HG03159 (cell line): ENCODE data around the gene CCDC88C.

Experiments
- ATAC-seq: cut with Tn5 transposase; IDR thresholded peaks from one replicate; pipeline ENCODE4 v1.9.1; 2021; ENCODE audit warnings: mild to moderate bottlenecking, moderate library complexity; ENCODE audit not compliant: unreplicated experiment

The CCDC88C gene

DNA sequence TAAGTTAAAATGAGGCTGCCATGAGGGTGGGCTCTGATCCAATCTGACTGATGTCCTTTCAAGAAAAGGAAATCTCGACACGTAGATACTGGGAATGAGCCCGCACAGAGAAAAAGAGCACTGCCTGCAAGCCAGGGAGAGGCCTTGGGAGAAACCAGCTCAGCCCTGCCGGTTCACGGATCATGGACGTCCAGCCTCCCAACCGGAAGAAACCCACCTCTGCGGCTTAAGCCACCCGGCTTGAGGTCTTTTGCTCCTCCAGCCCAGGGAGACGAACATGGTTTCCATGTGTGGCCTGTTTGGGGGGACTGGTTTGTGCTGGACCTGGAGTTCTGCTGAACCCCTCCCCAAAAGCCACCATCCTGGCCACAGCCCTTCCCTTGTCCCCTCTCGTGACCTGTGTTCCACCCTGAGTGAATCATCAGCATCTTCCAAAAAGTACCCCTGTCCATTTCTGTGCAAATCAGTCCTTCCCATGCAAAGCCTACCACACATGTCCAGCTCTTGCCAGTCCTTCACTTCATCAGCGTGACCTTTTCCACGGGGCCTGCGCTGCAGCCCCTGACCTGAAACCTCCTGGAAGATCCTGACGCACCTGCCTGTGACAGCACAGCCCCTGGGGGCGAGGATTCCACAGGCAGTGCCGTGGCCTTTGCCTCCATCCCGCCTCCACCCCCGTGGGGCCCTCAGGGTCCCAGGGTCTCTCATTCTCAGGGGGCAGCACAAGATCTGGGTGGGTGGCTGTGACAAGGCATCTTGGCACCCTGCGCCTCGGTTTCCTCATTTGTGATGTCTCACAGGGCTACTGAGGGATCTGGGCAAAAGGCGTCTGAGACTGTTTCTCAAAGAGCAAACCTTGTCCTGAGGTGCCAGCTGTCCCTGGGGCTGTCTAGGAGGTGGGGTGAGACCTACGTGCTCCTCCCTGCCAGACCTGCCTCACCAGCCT lies 121.5 kb downstream of the CCDC88C start:
- ATAC-seq, result no peak

DNA sequence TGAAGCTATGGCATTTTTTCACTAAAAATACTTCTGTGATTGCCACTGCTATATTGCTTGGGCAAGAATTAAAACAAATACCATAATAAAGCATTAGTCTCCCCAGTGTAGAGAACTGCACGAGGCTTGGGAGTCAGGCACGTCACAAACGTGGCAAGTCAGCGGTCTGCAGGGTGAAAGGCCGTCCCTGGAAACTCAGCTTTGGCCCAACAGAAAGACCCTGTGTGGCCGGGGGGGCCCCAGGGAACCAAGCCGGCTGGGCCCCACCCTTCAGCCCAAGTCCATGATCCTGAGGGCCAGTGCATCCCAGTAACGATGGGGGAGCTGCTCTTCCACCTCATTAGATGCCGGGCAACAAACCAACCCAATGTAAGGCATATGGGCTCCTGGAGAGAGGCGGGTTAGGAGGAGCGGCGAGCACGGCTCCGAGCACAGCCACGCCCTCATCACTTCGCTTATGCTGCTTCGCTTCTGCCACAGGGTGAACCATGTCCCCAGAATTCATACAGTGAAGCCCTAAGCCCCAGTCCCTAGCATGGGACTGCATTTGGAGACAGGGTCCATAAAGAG lies 122.3 kb downstream of the CCDC88C start:
- no peak for ATAC-seq

DNA sequence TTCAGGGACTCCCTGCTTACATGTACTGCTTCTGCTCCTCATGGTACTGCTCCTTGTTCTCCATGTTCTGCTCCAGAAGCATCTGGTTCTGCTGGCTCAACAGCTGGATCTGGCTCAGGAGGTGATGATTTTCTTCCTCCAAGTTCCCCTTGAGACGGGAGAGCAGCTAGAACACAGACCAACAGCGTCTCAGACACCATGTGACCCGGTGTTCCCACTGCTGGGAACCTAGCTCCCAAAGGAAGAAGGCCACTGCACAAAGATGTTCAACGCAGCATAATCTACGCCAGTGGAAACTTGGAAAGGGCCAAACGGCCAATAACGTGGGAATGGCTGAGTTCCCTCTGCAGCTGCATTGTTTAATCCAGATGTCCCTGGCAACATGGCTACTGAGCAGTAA lies 123.5 kb downstream of the CCDC88C start:
- ATAC-seq, result no peak

DNA sequence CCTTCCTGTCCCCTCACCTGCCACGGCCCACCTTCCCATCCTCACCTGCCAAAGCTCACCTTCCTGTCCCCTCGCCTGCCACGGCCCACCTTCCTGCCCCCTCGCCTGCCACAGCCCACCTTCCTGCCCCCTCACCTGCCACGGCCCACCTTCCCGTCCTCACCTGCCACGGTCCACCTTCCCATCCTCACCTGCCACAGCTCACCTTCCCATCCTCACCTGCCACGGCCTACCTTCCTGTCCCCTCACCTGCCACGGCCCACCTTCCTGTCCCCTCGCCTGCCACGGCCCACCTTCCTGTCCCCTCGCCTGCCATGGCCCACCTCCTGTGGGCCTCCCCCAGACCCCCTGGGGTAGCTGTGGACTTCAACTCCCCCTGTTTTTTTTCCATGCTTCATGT lies 124.3 kb downstream of the CCDC88C start:
- no peak for ATAC-seq

DNA sequence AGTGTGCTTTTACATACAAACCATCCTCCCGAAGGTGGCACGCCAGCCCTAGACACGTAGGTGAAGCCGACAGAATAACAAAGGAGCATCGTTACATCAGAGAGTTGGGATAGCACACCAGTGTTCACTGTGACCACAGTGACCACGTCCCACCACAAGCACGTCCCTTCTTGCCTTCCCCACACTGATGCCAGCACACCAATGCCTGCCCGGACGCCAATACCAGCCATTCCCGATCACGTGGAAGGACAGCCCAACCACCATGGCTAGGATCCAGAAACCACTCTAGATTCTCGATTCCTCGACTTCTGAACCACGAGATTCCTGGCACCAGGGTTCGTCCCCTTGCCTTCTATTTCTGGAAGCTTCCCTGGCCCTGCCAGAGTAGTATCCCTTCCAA lies 125.1 kb downstream of the CCDC88C start:
- no peak for ATAC-seq

DNA sequence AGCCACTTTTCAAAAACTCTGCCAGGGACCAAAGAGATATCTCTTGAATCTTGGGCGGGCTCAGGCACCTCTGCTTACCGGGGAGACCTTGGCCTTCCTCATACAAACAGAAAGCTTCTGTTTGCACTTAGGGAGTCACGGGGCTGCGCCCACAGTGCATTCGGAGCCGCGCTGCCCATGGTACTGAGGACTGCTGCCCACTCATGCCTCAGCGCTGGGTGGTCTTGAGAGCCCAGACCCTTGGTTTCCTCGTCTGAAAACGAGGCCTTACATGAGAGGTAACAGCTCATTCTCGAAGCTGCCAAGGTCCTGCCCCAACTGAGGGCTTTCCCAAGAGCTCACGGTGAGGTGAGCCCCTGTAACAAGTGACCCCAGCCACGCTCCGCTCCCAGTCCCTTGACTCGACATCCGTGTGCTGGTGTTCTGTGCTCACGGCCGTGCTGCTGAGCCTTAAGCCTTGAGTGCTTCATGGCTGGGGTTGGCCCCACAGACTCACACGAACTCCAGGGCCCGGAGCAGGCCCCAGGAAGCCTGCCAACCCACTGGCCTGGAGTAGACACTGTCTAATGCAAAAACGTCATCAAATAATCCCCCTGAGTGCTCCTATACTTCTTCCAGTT lies 125.7 kb downstream of the CCDC88C start:
- ATAC-seq, result no peak

DNA sequence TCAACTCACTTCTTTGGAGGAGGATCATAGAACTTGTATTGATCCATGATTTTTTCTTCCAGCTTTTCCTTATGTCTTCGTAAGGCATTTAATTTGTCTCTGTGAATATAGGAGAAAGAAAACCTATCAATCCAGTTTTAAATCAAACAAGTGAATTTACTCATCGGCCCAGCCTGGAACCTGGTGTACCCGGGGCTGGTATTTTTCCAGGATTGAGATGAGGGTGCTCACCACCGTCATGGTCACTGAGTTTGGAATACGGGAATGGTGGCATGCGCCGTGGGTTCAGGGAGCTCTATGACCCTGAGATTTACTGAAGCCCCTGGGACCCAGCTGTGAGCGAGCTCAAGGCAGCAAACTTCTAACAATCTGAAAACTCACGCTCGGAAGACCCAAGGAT lies 126.6 kb downstream of the CCDC88C start:
- no peak for ATAC-seq

DNA sequence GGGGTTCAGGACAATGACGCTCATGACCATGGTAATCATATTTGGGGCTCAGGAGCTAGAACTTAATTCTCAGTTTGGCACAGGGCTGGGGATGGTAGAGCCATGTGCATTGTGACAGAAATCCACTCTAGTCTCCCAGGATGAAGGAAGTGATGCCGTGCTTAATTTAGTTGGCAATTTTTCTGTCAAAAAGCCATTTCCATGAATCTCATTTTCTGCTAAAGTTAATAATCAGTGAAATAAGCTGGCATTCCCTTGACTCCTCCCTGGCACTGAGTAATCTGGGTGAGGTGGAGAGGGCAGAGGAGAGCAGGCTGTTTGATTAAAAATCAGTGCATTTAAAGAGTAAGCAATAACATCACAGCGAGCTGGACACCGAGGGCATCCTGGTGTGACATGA lies 128.2 kb downstream of the CCDC88C start:
- no peak for ATAC-seq

DNA sequence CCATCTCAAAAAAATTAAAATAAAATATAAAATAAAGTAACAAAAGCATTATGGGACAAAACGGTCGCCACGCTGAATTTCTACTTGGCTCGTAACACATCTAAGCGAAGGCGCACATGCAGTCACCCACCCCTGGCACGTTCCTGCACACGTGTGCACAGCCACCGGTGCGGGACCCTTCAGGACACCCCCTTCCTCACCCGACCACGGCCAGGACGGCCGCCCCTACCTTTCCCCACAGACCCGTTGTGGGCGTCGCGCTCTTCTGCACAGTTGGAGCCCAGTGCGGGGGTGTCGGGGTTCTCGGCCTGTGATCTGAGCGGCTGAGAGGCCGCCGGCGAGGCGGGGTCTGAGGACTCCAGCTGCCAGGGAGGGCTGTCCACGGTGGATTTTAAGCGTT lies 128.7 kb downstream of the CCDC88C start:
- no peak for ATAC-seq

DNA sequence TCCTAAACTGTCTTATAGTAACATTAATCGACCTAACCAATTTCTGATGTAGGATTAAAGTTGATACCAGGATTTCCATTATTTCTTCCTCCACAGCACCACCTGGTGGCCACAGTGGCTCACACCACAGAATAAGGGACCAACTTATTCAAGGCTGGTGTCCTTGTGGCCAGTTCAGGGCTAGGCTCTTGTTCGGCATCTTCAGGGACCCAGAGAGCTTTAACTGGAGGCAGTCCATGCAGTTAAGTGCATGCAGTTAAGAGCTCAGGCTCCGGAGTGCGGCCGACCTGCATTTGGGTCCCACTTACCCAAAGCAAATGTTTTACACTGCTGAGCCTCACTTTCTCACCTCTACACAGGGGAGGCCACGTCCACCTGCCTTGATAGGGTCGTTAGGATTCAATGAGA lies 131.1 kb downstream of the CCDC88C start:
- peak; percentile 63 for ATAC-seq

DNA sequence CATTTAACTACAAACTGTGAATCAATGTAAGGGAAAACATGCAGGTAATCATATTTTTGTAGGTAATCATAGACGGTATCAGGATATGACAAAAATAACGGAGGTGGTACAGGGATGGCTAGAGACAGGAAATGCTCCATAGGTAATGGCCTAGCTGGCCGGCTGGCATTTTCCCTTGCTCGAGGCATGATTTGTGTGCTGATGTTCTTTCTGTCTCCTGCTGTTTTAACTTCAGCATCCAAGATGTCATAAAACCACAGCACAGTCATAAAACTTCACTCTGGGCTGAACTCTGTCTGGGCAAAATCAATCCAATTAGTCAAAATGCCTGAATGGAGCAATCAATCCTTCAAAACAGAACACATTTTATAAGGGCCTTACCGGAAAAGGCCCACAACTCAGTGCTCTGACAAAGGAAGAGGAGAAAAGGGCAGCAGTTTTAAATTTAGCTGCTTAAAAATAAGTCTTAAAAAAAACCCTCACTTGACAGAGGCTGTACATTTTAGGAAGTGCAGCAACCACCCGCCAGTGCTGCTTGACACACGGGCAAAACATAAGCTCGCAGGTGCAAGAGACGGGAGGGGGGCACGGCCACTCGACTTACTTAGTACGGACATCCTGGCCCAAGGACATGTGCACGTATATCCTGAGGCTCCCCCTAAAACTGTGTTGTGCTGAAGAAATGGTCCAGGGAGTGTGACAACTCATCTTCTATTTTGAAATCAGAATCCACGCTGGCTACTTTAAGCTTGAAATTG lies 132.7 kb downstream of the CCDC88C start:
- no peak for ATAC-seq

DNA sequence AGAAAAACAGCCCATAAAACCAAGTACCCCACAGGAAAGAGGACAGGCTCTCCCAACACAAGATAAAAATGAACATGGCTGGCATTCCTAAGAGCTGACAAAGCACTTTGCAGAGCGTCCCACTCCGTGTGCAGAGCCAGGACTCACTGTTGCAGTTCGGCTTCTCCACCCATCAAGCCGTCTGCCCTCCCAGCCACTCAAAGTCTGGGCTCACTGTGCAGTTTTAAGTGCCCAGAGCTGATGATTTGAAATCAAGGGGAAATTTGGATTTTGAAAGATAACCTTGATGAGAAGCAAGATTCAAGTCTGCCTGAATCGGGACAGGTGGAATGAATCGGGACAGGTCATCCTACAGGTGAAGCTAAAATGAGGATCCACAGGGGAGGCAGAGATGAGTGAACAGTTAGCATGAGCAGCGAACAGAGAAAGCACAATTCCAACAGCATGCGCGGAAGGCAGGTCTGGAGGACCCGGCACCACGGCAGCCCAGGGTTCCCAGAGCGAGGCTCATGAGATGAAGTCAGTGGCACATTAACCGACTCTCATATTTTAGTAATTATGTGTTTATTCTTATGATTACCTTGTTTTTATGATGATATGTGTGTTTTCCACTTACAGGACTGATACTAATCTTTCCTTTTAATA lies 133.4 kb downstream of the CCDC88C start:
- no peak for ATAC-seq

DNA sequence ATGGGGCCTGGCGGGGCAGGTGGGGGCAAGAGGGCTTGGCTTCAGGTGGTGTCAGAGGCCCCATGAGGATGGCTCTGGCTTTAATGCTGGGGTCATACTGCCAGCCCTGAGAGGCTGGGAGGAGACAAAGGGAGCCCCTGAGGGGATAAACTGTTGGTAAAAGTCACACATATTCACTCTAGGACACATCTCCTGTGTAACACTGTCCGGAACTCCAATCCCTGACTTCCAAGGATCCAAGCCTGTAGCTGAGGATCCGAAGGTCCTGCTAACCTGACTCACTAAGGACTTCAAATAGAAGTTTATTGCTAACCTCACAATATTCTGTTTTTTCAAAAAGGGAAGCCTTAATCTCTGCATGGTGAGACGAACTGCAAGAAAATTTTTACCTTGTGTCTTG lies 134.0 kb downstream of the CCDC88C start:
- ATAC-seq, result no peak

DNA sequence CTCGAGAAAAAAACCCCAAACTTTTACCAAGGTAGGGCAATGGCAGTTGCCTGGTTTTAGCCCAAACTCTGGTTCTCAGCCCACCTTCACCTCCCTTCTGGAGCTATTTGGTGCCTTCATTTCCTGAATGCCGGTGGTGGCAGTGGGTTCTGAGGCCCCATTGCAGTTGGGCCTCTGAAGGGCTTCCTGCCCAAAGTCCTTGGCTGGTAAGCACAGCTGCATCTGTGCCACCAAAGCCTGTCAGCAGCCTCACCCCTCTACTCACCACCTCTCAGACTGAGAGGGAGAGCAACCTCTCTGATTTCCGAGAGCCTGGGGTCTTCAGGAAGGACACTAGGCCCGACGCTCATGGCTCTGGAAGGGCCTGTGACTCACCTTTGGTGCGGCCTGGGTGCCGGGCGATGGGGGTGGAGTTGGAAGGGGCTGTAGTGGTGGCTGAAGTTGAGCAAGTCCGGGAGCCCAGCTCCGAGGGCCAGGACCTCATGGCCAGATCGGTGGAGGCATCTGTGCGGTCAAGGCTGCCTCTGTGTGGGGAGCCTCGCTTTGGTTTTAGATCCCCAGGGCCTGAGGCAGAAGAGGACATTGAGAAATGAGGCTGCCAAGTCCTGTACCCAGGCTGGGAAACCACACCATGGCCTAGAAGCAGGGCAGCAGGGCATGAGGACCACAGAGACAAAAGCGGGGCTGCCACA lies 134.5 kb downstream of the CCDC88C start:
- no peak for ATAC-seq

DNA sequence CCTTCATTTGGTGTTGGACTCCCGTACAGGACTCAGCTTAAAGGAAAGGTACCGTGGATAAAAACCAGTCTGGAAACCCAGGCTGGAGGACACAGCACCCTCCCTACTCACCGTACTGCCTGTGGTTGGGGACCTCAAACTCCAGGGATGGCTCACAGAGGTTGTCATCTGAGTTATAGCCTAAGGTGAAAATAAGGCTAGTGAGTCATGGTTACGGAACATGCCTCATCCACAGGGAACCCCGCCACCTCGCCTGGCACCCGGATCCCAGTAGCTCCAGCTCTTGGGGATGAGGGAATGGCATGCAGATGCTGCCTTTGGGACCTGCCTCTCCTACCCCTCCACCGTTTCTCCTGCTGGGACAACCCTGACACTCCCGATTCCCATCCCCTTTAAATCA lies 136.3 kb downstream of the CCDC88C start:
- ATAC-seq, result no peak

DNA sequence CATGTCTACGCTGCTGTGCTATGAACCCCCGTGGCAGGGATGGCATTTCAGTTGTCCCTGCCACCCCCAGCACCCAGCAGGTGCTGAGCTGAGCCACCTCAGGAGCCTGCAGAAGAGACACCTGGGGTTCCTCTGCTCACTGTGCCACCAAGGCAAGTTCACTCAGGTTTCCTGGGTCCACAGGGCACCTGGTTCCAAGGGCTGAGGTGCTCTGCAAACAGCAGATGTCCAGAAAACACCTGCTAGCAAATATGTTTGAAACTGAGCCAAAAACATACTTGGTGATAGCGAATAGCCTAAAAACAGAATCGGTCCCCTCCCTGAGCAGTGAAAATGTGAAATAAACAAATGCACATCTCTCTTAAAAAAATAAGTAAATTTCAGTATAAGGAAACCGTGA lies 137.5 kb downstream of the CCDC88C start:
- ATAC-seq, result no peak

DNA sequence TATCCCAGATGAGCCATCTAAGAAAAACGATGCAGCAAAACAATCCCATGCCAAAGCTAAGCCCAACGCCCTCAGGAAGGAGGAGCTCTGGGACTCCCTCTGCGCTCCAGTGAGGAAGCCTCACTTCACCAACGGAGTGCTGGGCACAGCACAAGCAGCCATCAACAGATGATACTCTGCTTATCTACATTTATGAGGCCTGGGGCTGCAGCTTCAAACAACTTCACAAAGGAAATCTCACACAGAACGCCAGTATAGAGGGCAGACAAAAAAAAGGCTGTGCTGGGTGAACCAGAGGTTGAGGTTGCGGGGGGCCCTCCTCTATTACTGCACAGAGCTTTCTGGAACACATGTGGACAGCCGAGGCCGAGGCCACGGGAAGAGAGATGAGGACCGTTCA lies 138.3 kb downstream of the CCDC88C start:
- no peak for ATAC-seq

DNA sequence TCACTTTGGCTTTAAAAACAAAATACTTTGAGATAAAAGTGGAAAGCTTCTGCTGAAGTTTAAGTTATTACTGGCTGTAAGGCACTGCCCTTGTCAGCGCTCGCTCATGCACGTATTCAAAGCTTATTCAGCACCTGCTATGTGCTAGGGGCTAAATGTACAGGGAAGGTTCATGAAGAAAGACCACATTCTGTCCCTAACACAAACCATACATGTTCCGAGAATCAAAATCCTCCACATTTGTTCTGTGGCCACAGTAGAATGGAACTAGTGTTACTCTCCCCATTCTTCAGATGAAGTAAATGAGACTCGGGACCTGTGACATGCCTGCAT lies 139.3 kb downstream of the CCDC88C start:
- ATAC-seq, result no peak

DNA sequence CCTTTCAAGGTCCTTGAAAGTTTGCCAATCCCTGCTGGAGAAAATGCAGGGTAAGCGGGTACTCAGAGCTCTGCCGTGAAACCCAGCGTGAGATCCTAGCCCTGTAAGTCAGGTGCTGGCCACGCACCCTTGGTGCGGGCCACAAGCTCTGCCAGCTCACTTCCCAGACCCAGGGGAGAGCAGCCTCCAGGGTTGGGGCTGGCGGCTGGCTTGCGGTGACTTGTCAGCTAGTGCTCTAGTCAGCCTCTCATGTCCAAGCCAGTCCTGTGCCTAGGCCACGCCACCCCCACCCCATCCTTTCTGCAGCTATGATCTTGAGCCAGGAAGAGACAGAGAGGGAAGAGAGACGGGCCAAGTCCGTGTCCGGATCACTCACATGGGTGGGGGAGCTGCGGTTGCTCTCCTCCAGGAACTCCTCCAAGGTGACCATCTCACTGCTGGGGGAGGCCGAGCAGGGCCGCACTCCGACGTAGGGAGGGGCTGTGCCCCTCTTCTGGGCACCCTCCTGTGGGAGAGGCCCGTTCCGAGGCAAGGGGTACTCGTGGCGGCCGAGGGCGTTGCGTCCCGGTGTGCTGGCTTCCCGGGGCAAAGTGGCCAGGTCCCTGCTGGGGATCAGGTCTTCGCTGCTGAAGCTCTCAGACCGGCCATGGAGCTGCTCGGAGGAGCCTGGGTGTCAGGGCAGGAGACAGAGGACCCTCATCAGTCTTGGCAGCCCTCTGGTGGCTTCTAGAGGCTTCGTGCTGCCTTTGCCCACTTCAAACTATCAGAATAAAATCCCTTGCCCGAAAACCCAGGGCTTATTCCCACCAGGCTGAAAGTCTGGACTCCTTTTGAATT lies 139.9 kb downstream of the CCDC88C start:
- ATAC-seq, result no peak

DNA sequence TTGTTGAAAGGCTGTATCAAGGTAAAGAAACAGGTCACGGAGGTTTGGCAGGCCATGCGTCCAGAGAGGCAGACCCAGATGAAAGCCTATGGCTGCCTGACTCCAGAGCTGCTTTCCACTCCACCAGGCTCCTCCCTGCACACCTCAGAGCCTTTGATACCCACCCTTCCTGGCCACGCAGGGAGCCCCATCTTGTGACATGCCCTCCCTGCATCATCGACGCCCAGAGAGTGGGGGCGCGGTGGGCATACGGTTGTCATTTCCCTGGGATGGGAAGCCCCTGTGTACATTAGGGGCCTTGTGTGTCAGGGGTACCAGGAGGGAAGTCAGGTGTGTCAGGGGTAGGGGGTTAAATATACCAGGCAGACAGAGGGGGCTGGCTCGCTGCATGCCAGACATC lies 142.8 kb downstream of the CCDC88C start:
- ATAC-seq, result no peak
